ELR (cell line): ENCODE data around the gene DIPK1A.

Experiments
- DNase-seq: peaks from one replicate; pipeline ENCODE4 v3.0.0-alpha.2; 2015; ENCODE audit warnings: low read depth

DIPK1A gene

DNA sequence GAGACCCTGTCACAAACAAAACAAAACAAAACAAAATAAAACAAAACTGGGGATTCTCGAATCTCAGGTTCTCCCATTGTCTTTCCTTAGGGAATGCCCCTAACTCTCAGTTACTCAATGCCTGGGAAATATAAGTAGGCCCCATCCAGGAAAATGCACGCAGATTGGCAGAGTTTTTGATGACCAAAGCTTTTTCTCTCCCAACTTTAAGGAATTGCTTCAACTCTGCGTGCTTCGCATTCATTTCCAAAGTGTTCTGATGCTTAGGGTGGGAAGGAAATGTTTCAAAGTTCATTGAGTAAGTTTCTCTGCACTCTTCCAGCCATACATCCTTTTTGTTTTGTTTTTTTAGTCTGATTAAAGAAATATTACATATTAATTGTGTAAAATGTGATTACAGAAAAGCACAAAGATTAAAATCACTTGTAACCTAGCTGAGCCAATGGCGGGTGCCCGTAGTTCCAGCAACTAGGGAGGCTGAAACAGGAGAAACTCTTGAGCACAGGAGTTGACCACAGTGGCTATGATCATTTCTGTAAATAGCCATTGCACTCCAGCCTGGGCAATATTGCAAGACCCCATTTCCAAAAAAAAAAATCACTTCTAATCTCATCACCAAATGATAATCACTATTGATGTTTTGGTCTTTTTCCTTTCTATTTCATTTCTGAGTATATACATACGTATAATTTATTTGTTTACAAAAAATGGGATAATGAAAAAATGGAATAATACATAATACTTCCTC, 157.9 kb downstream of the DIPK1A start:
- DNase-seq: no peak

DNA sequence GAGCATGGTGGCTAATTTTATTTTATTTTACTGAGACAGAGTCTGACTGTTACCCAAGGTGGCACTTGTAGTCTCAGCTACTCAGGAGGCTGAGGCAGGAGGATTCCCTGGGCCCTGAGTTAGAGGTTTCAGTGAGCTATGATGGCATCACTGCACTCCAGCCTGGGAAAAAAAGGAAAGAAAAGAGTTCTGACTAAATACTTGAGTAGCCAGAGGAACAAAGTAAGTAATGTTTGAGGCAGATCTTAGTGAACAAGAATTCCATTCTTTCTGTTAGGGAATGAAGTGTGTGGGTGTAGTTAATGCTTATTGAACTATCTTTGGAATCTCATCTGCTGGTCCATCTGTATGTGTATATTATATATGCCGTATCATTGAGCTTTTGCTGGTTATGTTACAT, 163.3 kb downstream of the DIPK1A start:
- no peak for DNase-seq

DNA sequence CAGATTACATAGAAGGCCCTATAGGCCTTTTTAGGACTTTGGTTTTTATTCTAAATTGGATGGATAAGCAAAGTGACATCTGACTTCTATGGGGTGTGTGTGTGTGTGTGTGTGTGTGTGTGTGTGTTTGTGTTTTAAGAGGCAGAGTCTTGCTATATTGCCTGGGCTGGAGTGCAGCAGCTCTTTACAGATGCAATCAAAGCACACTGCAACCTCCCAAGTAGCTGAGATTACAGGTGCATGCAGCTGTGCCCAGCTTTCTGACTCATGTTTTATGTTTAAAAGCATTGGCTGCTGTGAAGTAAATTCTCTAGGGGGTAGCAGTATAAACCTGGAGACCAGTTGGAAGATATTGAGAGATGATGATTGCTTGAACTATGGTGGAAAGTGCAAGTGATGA, 164.0 kb downstream of the DIPK1A start:
- DNase-seq: no peak

DNA sequence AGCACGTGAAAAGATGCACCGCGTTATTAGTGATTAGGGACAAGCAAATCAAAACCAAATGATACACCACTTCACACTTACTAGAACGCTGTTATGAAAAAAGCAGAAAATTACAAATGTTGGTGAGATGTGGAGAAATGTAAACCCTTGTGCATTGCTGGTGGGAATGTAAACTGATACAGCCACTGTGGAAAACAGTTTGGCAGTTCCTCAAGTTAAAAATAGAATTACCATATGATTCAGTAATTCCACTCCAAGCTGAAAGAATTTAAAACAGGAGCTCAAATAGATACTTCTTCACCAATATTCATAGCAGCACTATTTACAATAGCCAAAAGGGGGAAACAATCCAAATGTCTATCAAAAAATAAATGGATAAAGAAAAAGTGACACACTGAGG, 166.1 kb downstream of the DIPK1A start:
- DNase-seq: no peak

DNA sequence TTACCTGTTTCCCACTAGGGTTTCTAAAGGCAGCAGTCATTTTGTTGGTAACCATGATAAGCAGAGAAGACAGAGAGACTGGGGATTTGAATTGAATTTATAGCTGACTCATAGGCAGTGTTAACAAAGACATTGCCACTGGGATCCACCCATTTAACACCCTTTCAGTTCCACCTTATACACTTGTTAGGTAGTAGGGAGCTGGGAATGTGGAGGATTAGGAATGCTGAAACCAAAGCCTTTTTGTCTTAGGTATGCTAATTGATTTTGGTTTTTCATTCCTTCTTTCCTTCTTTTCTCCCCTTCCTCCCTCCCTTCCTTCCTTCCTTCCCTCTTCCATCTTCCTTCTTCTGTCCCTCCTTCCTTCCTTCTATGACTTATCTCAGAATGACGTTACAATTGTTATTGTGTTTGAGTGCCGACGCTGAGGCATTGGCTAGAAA, 168.9 kb downstream of the DIPK1A start:
- no peak for DNase-seq
